Urothelium cell line (cell line): ENCODE measurements around the gene MTREX.
"Not testable (repeated sequence)": the region's sequence is repeated elsewhere in the genome, so short reads cannot be mapped to it uniquely, and the experiment has no call there.

ENCODE experiments used
- DNase-seq: peaks from one replicate; pipeline ENCODE4 v3.0.0; 2011; ENCODE audit warnings: low spot score, mixed read lengths
- FAIRE-seq: peaks from 2 replicates; lab custom pipeline; 2011; peaks lifted over from hg19 to GRCh38; lab: Jason Lieb, UNC

The MTREX gene

GRCh38 chr5:55307383-55308253, at the start of gene MTREX, which contains the start of gene DHX29:
TSS of gene MTREX (plus strand) at chr5:55307989. CDS start at chr5:55308014, 25 bp downstream.
TSS of gene DHX29 (minus strand) at chr5:55307694. CDS start at chr5:55307573, 121 bp downstream.
- FAIRE-seq (peak; percentile 93), DNase-seq (peak; percentile 94)

- no peak for FAIRE-seq
- no peak for DNase-seq
Measured at GRCh38 chr5:55258339-55258738, 49.5 kb upstream of the MTREX start.

- FAIRE-seq = no peak
- no peak for DNase-seq
Measured at GRCh38 chr5:55276771-55277170, 31.0 kb upstream of the MTREX start.

- no peak for FAIRE-seq
- DNase-seq = no peak
Measured at GRCh38 chr5:55278778-55279177, 29.0 kb upstream of the MTREX start.

- no peak for FAIRE-seq
- DNase-seq = no peak
Measured at GRCh38 chr5:55286411-55286933, 21.3 kb upstream of the MTREX start.

GRCh38 chr5:55289808-55290207, 18.0 kb upstream of the MTREX start:
- FAIRE-seq = no peak
- DNase-seq = no peak

- FAIRE-seq (no peak), DNase-seq (no peak)
Measured at GRCh38 chr5:55290991-55291390, 16.8 kb upstream of the MTREX start.

GRCh38 chr5:55294935-55295334, 12.9 kb upstream of the MTREX start:
- FAIRE-seq (no peak), DNase-seq (no peak)

GRCh38 chr5:55300890-55301289, 6.9 kb upstream of the MTREX start:
- FAIRE-seq (no peak), DNase-seq (no peak)

- DNase-seq (no peak), FAIRE-seq (no peak)
Measured at GRCh38 chr5:55303238-55303690, 4.5 kb upstream of the MTREX start.

- no peak for FAIRE-seq
Measured at GRCh38 chr5:55304584-55304983, 3.2 kb upstream of the MTREX start.

GRCh38 chr5:55305345-55305744, 2.4 kb upstream of the MTREX start:
- no peak for DNase-seq
- no peak for FAIRE-seq

More at GRCh38 chr5:55304584-55304983, 3.2 kb upstream of the MTREX start:
- no peak for DNase-seq

- DNase-seq = peak; percentile 19
- FAIRE-seq = no peak
Measured at GRCh38 chr5:55306641-55307382, 977 bp upstream of the MTREX start.

GRCh38 chr5:55308254-55308836, 556 bp downstream of the MTREX start:
- DNase-seq = peak; percentile 25
- peak; percentile 86 for FAIRE-seq

- FAIRE-seq (no peak), DNase-seq (no peak)
Measured at GRCh38 chr5:55313870-55314617, 6.3 kb downstream of the MTREX start.

- no peak for FAIRE-seq
- no peak for DNase-seq
Measured at GRCh38 chr5:55316289-55316688, 8.5 kb downstream of the MTREX start.

GRCh38 chr5:55316837-55317236, 9.0 kb downstream of the MTREX start:
- FAIRE-seq = no peak
- DNase-seq = no peak

GRCh38 chr5:55318237-55318636, 10.4 kb downstream of the MTREX start:
- not testable (repeated sequence) for FAIRE-seq

GRCh38 chr5:55319491-55319890, 11.7 kb downstream of the MTREX start:
- DNase-seq (no peak), FAIRE-seq (no peak)

More at GRCh38 chr5:55318237-55318636, 10.4 kb downstream of the MTREX start:
- not testable (repeated sequence) for DNase-seq

- DNase-seq (no peak), FAIRE-seq (no peak)
Measured at GRCh38 chr5:55320571-55320970, 12.8 kb downstream of the MTREX start.
